PC-9 (cell line): ENCODE measurements around the gene RALGAPA2. TPM values are rescaled to one million over a fixed set of nuclear protein-coding genes. Genes with fewer than 3 reads are reported as not detected.

Source experiments
- BruUV-seq: library from RNA; stranded (reverse); fragments of 400-500 nt; replicated peaks from 2 replicates; lab custom pipeline; 2021; lab: Mats Ljungman, UMichigan
- CTCF ChIA-PET: fragments of 300-600 bp; sonication (Branson Sonifier 250); formaldehyde crosslinking; loops from one replicate; lab custom pipeline; 2022; ENCODE audit warnings: antibody characterized with exemption; lab: Charles Lee
- POLR2A ChIA-PET: fragments of 300-600 bp; sonication (Branson Sonifier 250); formaldehyde crosslinking; loops from one replicate; lab custom pipeline; 2022; ENCODE audit warnings: antibody characterized with exemption; ENCODE audit not compliant: unreplicated experiment; lab: Charles Lee
- DNase-seq, 2 experiments: peaks; one replicate each; pipeline versions ENCODE4 v3.0.0 to v3.0.0-alpha.2; 2015 to 2022; ENCODE audit warnings: mixed read lengths in 1 of 2
- H2AFZ ChIP-seq: fragments of 200-600 bp; sonication (generic); 2 replicates; pipeline ENCODE4 v1.8.1; 2017; ENCODE audit warnings: antibody characterized with exemption
- H3F3A ChIP-seq: fragments of 200-600 bp; sonication (generic); 2 replicates; pipeline ENCODE4 v1.8.1; 2017; ENCODE audit warnings: antibody characterized with exemption, mild to moderate bottlenecking, low read depth; ENCODE audit not compliant: insufficient read depth
- H3K27ac ChIP-seq: fragments of 200-600 bp; sonication (generic); 2 replicates; pipeline ENCODE4 v1.6.1; 2016; ENCODE audit warnings: mixed run types
- H3K27me3 ChIP-seq: fragments of 200-600 bp; sonication (generic); 2 replicates; pipeline ENCODE4 v1.6.1; 2016; ENCODE audit warnings: low read depth, mixed run types; ENCODE audit not compliant: insufficient read depth
- H3K36me3 ChIP-seq: fragments of 200-600 bp; sonication (generic); 2 replicates; pipeline ENCODE4 v1.6.1; 2016; ENCODE audit warnings: low read depth, mixed run types
- H3K4me1 ChIP-seq: fragments of 200-600 bp; sonication (generic); replicated peaks from 2 replicates; pipeline ENCODE4 v1.6.1; 2016; ENCODE audit warnings: mixed run types; ENCODE audit not compliant: insufficient read depth
- H3K4me2 ChIP-seq: fragments of 200-600 bp; sonication (generic); 2 replicates; pipeline ENCODE4 v1.6.1; 2017; ENCODE audit warnings: mixed run types
- H3K4me3 ChIP-seq: fragments of 200-600 bp; sonication (generic); 2 replicates; pipeline ENCODE4 v1.6.1; 2016; ENCODE audit warnings: mixed run types
- H3K79me2 ChIP-seq: fragments of 200-600 bp; sonication (generic); 2 replicates; pipeline ENCODE4 v1.6.1; 2017; ENCODE audit warnings: low read depth, mixed run types
- H3K9me2 ChIP-seq: fragments of 200-600 bp; sonication (generic); 2 replicates; pipeline ENCODE4 v1.8.1; 2017; ENCODE audit warnings: mild to moderate bottlenecking; ENCODE audit not compliant: insufficient read depth
- H3K9me3 ChIP-seq: fragments of 200-600 bp; sonication (generic); 2 replicates; pipeline ENCODE4 v1.8.1; 2016; ENCODE audit warnings: low read depth; ENCODE audit not compliant: insufficient read depth
- H4K20me1 ChIP-seq: fragments of 200-600 bp; sonication (generic); 2 replicates; pipeline ENCODE4 v1.8.1; 2017; ENCODE audit not compliant: insufficient read depth
- CTCF ChIP-seq: fragments of 200-600 bp; sonication (generic); conservative IDR thresholded peaks from 2 replicates; pipeline ENCODE4 v1.6.1; 2017; ENCODE audit warnings: mixed run types, antibody characterized with exemption, mild to moderate bottlenecking, moderate library complexity
- EZH2 ChIP-seq: fragments of 200-600 bp; sonication (generic); IDR thresholded peaks from 2 replicates; pipeline ENCODE4 v1.8.0; 2017; ENCODE audit warnings: antibody characterized with exemption, low read depth
- intact Hi-C: fragments of 100-400 bp; cut with micrococcal nuclease; formaldehyde crosslinking; loops from one replicate; pipeline ENCODE4 v1.10.0; 2022; ENCODE audit not compliant: unreplicated experiment
- total RNA-seq: library from RNA; stranded (reverse); gene quantifications from 2 replicates; pipeline ENCODE4 v1.2.3, GENCODE V29; 2021

RALGAPA2 gene
- total RNA-seq, 1 experiment from 2014 or later: 28.7 TPM

GRCh38 chr20:20477444-20478041 lies 234.9 kb downstream of the RALGAPA2 start:
- no peak for DNase-seq
- BruUV-seq: no TSS peak
- Histone ChIP-seq H2AFZ (no peak overlapping the region), H3K4me3 (no peak overlapping the region), H3K36me3 (no peaks in the 10 kb centered on the region), H3K27me3 (no peaks in the 10 kb centered on the region), H3K4me2 (no peak overlapping the region), H3K9me2 (no peaks in the 10 kb centered on the region), H3K4me1 (peaks cover 11% of the 10 kb centered on the region; the same call in 1 of the 2 replicates), H3F3A (0 out of 2 replicates have a peak, but pooled peaks cover 2% of the 10 kb centered on the region), H3K9me3 (no peaks in the 10 kb centered on the region), H3K79me2 (no peaks in the 10 kb centered on the region), H4K20me1 (no peaks in the 10 kb centered on the region), H3K27ac (no peak overlapping the region)
- intact Hi-C loops: loop anchor here (10.0 kb wide), 1 partner anchor 1643 kb away; no protein-coding TSS in a partner anchor
- no peak for TF ChIP-seq CTCF
- no peak for TF ChIP-seq EZH2
- CTCF ChIA-PET: no interaction called here
- POLR2A ChIA-PET: no interaction called here

GRCh38 chr20:20476504-20476903 lies 235.9 kb downstream of the RALGAPA2 start:
- no peak overlapping the region for H3K4me3 ChIP-seq
- no TSS peak for BruUV-seq
- H3K9me2 ChIP-seq: no peaks in the 10 kb centered on the region
- peaks cover 11% of the 10 kb centered on the region; the same call in 1 of the 2 replicates for H3K4me1 ChIP-seq
- H3K36me3 ChIP-seq: no peaks in the 10 kb centered on the region
- H3K4me2 ChIP-seq: no peak overlapping the region
- 0 out of 2 replicates have a peak, but pooled peaks cover 2% of the 10 kb centered on the region for H3F3A ChIP-seq
- CTCF ChIA-PET: no interaction called here
- H3K27me3 ChIP-seq: no peaks in the 10 kb centered on the region
- POLR2A ChIA-PET: no interaction called here
- no peak for TF ChIP-seq CTCF
- TF ChIP-seq EZH2: no peak
- H4K20me1 ChIP-seq: no peaks in the 10 kb centered on the region
- no peaks in the 10 kb centered on the region for H3K9me3 ChIP-seq
- H2AFZ ChIP-seq: no peak overlapping the region
- H3K27ac ChIP-seq: no peak overlapping the region
- H3K79me2 ChIP-seq: no peaks in the 10 kb centered on the region
- intact Hi-C loops: loop anchor here (10.0 kb wide), 1 partner anchor 1642 kb away; no protein-coding TSS in a partner anchor
- no peak for DNase-seq

- DNase-seq: no peak
- intact Hi-C loops: loop anchor here (10.0 kb wide), 1 partner anchor 1639 kb away; no protein-coding TSS in a partner anchor
- CTCF ChIA-PET: interaction anchor here (0.5 kb wide), 1 partner anchor 126 kb away, joined by 3 read pairs; no protein-coding TSS in a partner anchor
- Histone ChIP-seq H3K4me1 (no peaks in the 10 kb centered on the region), H3K27me3 (no peaks in the 10 kb centered on the region), H3K4me2 (no peak overlapping the region), H3K9me2 (no peaks in the 10 kb centered on the region), H3F3A (no peaks in the 10 kb centered on the region), H4K20me1 (no peaks in the 10 kb centered on the region), H3K4me3 (no peak overlapping the region), H3K79me2 (no peaks in the 10 kb centered on the region), H2AFZ (no peak overlapping the region), H3K36me3 (no peaks in the 10 kb centered on the region), H3K27ac (no peak overlapping the region), H3K9me3 (no peaks in the 10 kb centered on the region)
- no TSS peak for BruUV-seq
- POLR2A ChIA-PET: no interaction called here
- TF ChIP-seq CTCF (no peak), EZH2 (no peak)
Observed at GRCh38 chr20:20473657-20474056, 238.8 kb downstream of the RALGAPA2 start.
